GM21526 (cell line): ENCODE measurements around the gene TM9SF1.

Source experiments
- ATAC-seq: cut with Tn5 transposase; IDR thresholded peaks from one replicate; pipeline ENCODE4 v1.9.1; 2021; ENCODE audit warnings: moderate library complexity; ENCODE audit not compliant: unreplicated experiment, low FRiP score

TM9SF1 gene

DNA sequence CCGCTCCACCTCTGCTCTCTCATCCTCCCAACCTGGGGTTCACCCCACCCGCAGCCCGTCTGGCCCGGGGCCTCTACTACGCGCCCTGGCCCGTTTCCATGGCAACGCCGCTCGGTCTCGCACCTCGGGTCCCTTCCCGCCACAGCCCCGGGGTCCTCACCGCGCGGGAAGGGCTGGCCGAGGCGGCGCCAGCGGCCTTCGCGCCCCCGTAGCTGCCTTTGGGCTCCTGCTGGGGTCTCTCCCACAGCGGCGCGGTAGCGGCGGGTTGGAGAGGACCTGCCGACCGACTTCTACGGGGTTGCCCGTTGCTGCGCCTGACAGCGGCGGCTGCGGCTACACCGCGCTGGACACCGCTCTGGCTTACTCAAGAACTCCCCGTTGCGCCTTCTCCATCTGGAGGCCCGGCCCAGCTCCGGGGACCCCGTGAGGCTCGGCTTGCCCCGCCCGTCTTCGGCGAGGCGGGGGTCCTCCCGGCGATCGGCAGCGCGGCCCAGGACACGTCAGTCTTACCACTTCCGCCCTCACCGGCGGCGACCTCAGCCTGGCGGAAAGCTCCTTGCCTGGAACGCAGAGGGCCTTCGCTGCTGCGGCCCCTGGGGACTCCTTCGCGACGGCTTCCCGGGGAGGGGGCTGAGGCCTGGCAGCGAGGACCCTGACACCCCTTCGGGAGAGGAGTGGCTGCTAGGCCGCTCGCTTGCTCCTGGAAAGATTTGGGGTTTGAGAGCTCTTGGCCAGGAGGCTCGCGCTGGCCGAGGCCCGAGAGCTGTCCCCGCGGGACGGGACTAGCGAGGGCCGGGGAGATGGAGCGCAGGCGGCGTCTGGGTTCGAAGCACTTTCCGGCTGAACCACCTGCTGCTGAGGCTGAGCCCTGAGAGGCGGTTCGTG lies at the start of gene TM9SF1:
Gene TM9SF1, minus strand, starts transcription at position 256 of the 885 bp plus-strand sequence. CDS start 422 bp downstream, outside the sequence.
- peak; percentile 64 for ATAC-seq

GRCh38 chr14:24243336-24243836 lies 48.1 kb upstream of the TM9SF1 start:
- ATAC-seq = no peak

DNA sequence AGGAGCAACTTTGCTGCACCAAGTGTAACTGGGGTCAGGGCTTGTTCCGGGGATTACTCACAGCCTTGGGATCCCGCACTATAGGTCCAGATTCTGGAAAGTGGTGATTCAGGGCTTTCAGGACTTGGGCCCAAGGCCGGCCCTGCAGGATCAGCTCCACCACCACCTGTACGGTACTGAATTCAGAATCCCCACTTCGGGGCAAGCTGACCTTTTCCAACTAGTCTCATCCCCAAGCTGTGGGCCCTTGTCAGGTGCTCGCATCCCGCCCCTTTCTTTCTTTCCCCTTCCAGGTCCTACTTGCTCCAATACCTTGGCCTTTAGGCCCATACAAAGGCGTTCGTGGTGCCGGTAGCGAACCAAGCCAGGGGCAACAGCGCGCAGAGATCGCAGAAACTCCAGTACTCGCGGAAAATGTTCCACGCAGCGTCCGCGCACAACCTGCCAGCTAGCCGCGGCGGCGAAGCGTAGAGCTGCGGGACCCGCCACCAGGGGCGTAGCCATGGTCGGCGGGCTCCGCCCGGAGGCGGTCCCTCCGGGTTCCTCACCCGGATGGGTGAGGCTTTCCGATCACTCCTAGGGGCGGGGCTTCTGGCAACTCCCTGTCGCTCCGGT lies 46.7 kb upstream of the TM9SF1 start:
- peak; percentile 68 for ATAC-seq

- no peak for ATAC-seq
Measured at GRCh38 chr14:24240110-24240918, 45.1 kb upstream of the TM9SF1 start.

GRCh38 chr14:24238527-24239037 lies 43.3 kb upstream of the TM9SF1 start:
- no peak for ATAC-seq

- ATAC-seq = no peak
Measured at GRCh38 chr14:24238123-24238522, 42.9 kb upstream of the TM9SF1 start.

DNA sequence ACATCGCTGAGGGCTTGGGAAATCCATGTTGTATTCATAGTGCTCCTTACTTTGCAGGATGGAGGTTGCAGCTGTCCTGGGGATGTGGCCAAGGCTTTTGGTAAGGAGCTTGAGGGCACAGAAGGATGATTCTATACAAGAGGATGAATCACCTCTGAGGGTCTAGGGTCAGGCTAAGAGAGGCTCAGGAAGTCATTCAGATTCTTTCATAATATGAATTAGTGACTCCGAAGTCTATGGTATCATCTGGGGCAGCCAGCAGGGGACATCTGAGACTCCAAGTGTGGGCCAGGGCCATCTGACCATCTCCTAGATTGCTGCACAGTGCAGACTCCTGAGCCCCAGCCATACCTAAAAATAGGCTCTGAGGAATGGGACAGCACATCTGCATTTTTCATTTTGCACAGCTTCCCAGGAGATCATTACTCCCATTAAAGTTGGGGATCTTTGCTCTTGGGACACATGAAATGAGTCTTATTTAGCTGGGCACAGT lies 42.3 kb upstream of the TM9SF1 start:
- no peak for ATAC-seq

DNA sequence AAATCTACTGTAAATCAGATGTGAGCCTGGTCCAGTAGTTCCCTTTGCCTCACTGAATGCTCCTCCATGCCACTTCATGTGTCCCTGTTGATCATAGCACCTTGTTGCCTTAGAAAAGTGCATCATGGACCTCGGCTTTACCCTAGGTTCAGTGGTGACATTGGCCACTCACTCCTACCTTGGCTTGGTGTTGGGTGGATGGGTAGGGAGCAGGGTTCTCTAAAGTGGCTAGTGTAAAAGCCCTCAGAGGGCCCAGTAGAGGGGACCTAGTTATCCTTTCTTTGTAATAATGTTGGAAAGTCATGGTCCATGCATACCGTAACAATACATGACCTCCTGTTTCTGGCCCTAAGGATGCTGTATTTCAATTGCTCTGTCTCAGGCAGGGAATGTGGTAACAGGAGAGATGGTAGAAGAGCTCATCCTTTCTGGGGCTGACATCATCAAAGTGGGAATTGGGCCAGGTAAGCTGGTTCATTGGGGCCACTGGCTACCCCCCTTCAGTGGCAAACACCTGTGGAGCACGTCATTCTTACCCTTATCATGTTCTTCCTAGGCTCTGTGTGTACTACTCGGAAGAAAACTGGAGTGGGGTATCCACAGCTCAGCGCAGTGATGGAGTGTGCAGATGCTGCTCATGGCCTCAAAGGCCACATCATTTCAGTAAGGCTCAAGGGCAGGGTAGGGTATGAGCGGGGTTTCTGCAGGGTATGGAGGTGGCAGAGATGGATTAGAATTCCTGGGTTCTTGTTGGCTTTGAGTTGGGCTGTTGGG lies 41.6 kb upstream of the TM9SF1 start:
- ATAC-seq = no peak

GRCh38 chr14:24235804-24236688 lies 40.8 kb upstream of the TM9SF1 start:
- no peak for ATAC-seq

DNA sequence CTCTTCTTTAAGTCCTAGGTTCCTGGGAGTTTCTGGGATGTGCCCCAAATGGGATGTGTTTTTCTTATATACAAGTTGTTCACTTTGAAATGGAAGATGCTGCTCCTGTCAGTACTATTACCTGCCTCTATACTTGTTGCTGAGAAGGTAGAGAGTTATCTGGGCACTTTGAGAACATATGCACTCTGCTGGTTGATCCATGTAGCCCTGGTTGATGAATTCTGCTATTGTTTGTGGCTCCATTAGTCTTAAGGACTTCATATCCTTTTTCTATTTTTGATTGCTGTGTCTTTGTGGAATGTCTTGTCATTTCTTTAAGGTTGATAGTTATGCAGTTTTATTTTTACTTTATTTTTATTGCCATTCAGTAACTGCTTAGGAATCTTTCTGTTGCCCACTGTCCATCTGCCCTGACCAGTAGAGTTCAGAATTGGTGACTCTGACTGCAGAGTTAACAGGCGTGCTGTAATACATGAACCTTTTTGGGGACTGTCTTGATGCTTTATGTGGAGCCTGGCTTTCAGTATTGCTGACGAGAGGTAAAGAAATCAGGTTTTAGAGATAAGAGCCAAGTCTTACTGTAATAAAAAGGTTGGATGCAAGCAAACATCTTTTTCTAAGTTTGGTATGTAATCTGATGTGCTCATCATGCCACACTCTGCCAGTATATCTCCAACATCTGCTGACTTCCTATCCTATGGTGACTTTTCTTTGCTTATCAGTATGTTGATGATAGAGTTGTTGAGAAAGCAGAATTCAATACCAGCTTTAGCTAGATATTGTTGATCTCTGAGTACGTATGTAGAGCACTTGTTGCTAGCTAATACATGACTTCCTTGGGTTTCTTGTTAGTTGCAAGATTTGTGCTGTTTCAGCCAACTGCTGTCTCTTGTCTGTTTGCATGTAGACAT lies 39.1 kb upstream of the TM9SF1 start:
- ATAC-seq = no peak

GRCh38 chr14:24233538-24233866 lies 38.3 kb upstream of the TM9SF1 start:
- ATAC-seq = no peak

DNA sequence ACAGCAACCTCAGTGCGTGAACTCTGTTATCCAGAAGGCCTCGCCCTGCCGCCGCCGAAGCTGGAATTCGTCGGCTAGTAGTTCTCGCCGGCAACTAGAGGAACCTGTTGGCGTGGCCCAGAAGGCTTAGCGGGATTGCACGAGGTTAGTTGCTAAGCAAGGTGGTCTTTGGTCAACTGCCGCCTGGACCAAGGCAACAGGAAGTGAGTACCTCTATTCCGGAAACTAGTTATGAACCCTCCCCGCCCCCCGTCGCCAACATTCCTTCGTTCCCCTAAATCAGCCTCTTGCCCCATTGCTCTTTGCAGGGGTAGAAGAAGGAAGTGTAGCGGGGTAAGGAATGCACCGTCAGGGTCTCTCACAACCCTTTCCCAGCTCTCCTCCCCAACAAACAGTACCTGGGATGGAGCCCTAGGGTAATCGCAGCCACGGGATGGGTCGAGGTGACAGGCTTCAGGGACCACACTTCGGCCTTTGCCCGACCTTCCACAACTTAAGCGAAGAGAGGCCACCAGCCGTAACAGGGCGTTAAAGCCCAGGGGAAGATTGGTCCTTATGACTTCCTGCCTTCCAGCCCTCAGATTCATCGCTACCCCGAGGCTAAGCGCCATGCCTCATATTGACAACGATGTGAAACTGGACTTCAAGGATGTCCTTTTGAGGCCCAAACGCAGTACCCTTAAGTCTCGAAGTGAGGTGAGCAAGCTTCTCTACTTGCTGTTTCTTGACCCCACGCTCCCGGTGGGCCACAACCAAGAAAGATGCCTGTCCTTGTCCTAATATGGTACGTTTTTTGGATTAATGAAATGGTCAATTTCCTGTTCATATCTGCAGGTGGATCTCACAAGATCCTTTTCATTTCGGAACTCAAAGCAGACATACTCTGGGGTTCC lies 37.6 kb upstream of the TM9SF1 start, which contains the start of gene GMPR2:
Gene GMPR2, plus strand, starts transcription at position 285 of the 893 bp plus-strand sequence. Its CDS starts 325 bp downstream, at position 610.
- peak; percentile 45 for ATAC-seq

DNA sequence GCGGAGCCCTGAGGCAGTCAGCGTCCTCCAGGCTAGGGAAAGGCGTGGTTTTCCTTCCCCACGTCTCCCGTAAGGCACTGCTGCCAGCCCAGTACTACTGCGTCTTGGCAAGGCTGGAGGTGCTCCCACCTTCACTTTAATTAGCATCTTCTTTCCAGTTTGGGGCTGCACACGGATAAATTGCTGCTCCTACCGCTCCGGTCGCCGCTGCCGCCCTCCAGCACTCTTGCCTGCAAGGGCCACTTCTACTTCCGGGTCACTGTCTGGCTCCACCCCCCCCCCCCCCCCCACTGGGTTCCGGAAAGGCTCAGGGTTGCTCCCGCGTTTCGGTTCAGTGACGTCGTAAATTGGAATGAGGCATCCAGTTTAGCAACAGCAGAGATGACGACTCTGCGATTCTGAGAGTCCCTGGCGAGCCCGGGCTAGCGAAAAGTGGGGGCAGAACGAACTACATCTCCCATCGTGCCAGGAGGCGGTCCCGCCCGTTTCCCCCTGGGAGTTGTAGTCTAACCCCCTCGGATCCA lies 36.9 kb upstream of the TM9SF1 start, which contains the start of gene NEDD8:
Gene NEDD8, minus strand, starts transcription at position 247 of the 524 bp plus-strand sequence. Its CDS starts 100 bp downstream, at position 147.
- ATAC-seq = peak; percentile 56

- ATAC-seq = peak; percentile 7
Measured at GRCh38 chr14:24231263-24232120, 36.3 kb upstream of the TM9SF1 start.

GRCh38 chr14:24228902-24229301 lies 33.7 kb upstream of the TM9SF1 start:
- ATAC-seq = no peak
